Measurements from ENCODE around the gene MRI1.

MRI1 gene

GRCh38 chr19:13723206-13723605, 41.1 kb upstream of the MRI1 start:
- Histone ChIP-seq H3K4me3 (ENCODE audit: low read depth, low read length) (no peak overlapping the region), H3K36me3 (ENCODE audit: control insufficient read depth in 2 of 2, insufficient read depth in 1 of 2, low read length in 2 of 2) (no peaks in the 10 kb centered on the region), H3K9me3 (ENCODE audit: control insufficient read depth, insufficient read depth, low read depth, low read length) (no peaks in the 10 kb centered on the region), H3K27ac (ENCODE audit: extremely low read depth, low read depth, low read length) (no peak overlapping the region), H3K4me1 (ENCODE audit: control insufficient read depth, insufficient read depth, low read length) (no peaks in the 10 kb centered on the region)
- POLR2A ChIA-PET, result no interaction called here
- CTCF ChIA-PET, result interaction anchor here (0.6 to 1.0 kb wide), 4 partner anchors 134 to 803 kb away, joined by 3 to 6 read pairs (median 3); no protein-coding TSS in a partner anchor
- TF ChIP-seq ZNF529 (tag by site-specific recombination; IDR thresholded peaks at IDR 0.05; ENCODE audit: insufficient replicate concordance), result no peak
- no peak for TF ChIP-seq ZNF776 (tag by site-specific recombination; IDR thresholded peaks at IDR 0.05; ENCODE audit: borderline replicate concordance)
- TF ChIP-seq ZNF341 (tag by site-specific recombination; IDR thresholded peaks at IDR 0.05; ENCODE audit: low read depth), result no peak
- TF ChIP-seq ZNF621 (tag by site-specific recombination; IDR thresholded peaks at IDR 0.05), result no peak
- TF ChIP-seq ZNF23 (tag by site-specific recombination; IDR thresholded peaks at IDR 0.05; ENCODE audit: borderline replicate concordance), result no peak
- TF ChIP-seq GLIS1 (tag by site-specific recombination; IDR thresholded peaks at IDR 0.05), result no peak
- TF ChIP-seq ZNF830 (tag by site-specific recombination; IDR thresholded peaks at IDR 0.05; ENCODE audit: low read depth), result no peak
- TF ChIP-seq ZNF398 (tag by site-specific recombination; IDR thresholded peaks at IDR 0.05), result no peak
- TF ChIP-seq ZNF488 (tag by site-specific recombination; IDR thresholded peaks at IDR 0.05), result no peak
- no peak for TF ChIP-seq ZFP3 (tag by site-specific recombination; IDR thresholded peaks at IDR 0.05; ENCODE audit: low read depth)
- TF ChIP-seq KLF1 (tag by site-specific recombination; IDR thresholded peaks at IDR 0.05), result no peak
- no peak for TF ChIP-seq HIC1 (tag by site-specific recombination; IDR thresholded peaks at IDR 0.05)

GRCh38 chr19:13726323-13726722, 38.0 kb upstream of the MRI1 start:
- H3K9me3 ChIP-seq (ENCODE audit: control insufficient read depth, insufficient read depth, low read depth, low read length), result no peaks in the 10 kb centered on the region
- no peaks in the 10 kb centered on the region for H3K4me1 ChIP-seq (ENCODE audit: control insufficient read depth, insufficient read depth, low read length)
- no peak overlapping the region for H3K4me3 ChIP-seq (ENCODE audit: low read depth, low read length)
- ChIA-PET CTCF (interaction anchor here (0.7 to 1.1 kb wide), 2 partner anchors 136 to 748 kb away, joined by 4 to 5 read pairs; no protein-coding TSS in a partner anchor), POLR2A (interaction anchor here (0.6 kb wide), 2 partner anchors 225 to 284 kb away, joined by 5 read pairs; no protein-coding TSS in a partner anchor)
- TF ChIP-seq ZNF37A (tag by site-specific recombination; IDR thresholded peaks at IDR 0.05) (no peak), GLI2 (tag by site-specific recombination; IDR thresholded peaks at IDR 0.05; ENCODE audit: borderline replicate concordance, low read depth) (no peak), ZNF394 (tag by site-specific recombination; IDR thresholded peaks at IDR 0.05; ENCODE audit: borderline replicate concordance) (no peak), ZNF664 (tag by site-specific recombination; IDR thresholded peaks at IDR 0.05) (no peak), ZNF140 (tag by site-specific recombination; IDR thresholded peaks at IDR 0.05) (no peak), ZNF19 (tag by site-specific recombination; IDR thresholded peaks at IDR 0.05; ENCODE audit: low read depth) (no peak), WT1 (tag by site-specific recombination; IDR thresholded peaks at IDR 0.05) (no peak), ZNF138 (tag by site-specific recombination; IDR thresholded peaks at IDR 0.05; ENCODE audit: borderline replicate concordance) (no peak), ZIC2 (tag by site-specific recombination; IDR thresholded peaks at IDR 0.05) (no peak), HIC1 (tag by site-specific recombination; IDR thresholded peaks at IDR 0.05) (no peak)
- no peaks in the 10 kb centered on the region for H3K36me3 ChIP-seq (ENCODE audit: control insufficient read depth in 2 of 2, insufficient read depth in 1 of 2, low read length in 2 of 2)
- H3K27ac ChIP-seq (ENCODE audit: extremely low read depth, low read depth, low read length), result no peak overlapping the region
